ENCODE results near the gene HIPK4. TPM values are rescaled to one million over a fixed set of nuclear protein-coding genes. Genes with fewer than 3 reads are reported as not detected.

HIPK4 gene
- polyA plus RNA-seq, 2 of the 4 experiments (the other 2 are of a cell fraction), result 0.18 to 0.25 TPM

GRCh38 chr19:40396886-40397567 is 7.0 kb upstream of the HIPK4 start:
- H3K4me1 ChIP-seq, result no peaks in the 10 kb centered on the region
- no peak for FAIRE-seq
- no peaks in the 10 kb centered on the region for H3K9me3 ChIP-seq
- TF ChIP-seq BHLHE40 (IDR thresholded peaks at IDR 0.05; ENCODE audit: low read depth, low read length) (no peak), RARB (CRISPR knock-in tag; IDR thresholded peaks at IDR 0.05) (no peak), NPAS2 (CRISPR knock-in tag; IDR thresholded peaks at IDR 0.05; ENCODE audit: borderline replicate concordance) (no peak), CTCF (IDR thresholded peaks at IDR 0.05) (no peak), CBX2 (IDR thresholded peaks at IDR 0.05; ENCODE audit: borderline replicate concordance, low read depth) (no peak), KDM5A (IDR thresholded peaks at IDR 0.05) (no peak), NFE2L2 (conservative IDR thresholded peaks at IDR 0.05; ENCODE audit: low read length) (no peak), KDM1A (IDR thresholded peaks at IDR 0.05; ENCODE audit: low read depth) (no peak), NR3C1 (IDR thresholded peaks at IDR 0.05) (no peak), CEBPB (IDR thresholded peaks at IDR 0.05) (no peak), ZNF302 (CRISPR knock-in tag; IDR thresholded peaks at IDR 0.05) (no peak), PBX3 (IDR thresholded peaks at IDR 0.05) (no peak)
- POLR2A ChIA-PET, result interaction anchor here (0.8 to 1.4 kb wide), 2 partner anchors 29 to 36 kb away, joined by 3 read pairs; partner anchors contain the start of gene SERTAD1
- no peak overlapping the region for H3K4me3 ChIP-seq
- H3K27ac ChIP-seq, result no peak overlapping the region
- WGBS (ENCODE audit: missing lambda C conversion rate), result 66% methylated on average over 20 of the region's 20 CpGs
- CTCF ChIA-PET, result interaction anchor here (0.5 to 4.3 kb wide), 17 partner anchors 11 to 238 kb away, joined by 3 to 35 read pairs (median 4); partner anchors contain the start of genes PRX and SERTAD1
- ATAC-seq, result no peak
- H3K4me2 ChIP-seq, result no peak overlapping the region
- no peak for DNase-seq (ENCODE audit: low read depth in 1 of 2, low spot score in 1 of 2)

GRCh38 chr19:40395956-40396355 is 6.0 kb upstream of the HIPK4 start:
- no peak for DNase-seq (ENCODE audit: low read depth in 1 of 2, low spot score in 1 of 2)
- H3K4me1 ChIP-seq, result no peaks in the 10 kb centered on the region
- WGBS (ENCODE audit: missing lambda C conversion rate), result 50% methylated on average over 14 of the region's 14 CpGs
- no peak for FAIRE-seq
- no peak for ATAC-seq
- POLR2A ChIA-PET, result interaction anchor here (1.1 to 2.1 kb wide), 3 partner anchors 25 to 37 kb away, joined by 3 to 8 read pairs (median 3); partner anchors contain the start of gene SERTAD1
- no peak overlapping the region for H3K4me3 ChIP-seq
- TF ChIP-seq MYC (IDR thresholded peaks at IDR 0.05; ENCODE audit: borderline replicate concordance, low read length) (no peak), HOXA7 (CRISPR knock-in tag; IDR thresholded peaks at IDR 0.05) (no peak), HDAC2 (IDR thresholded peaks at IDR 0.05) (no peak), HES2 (IDR thresholded peaks at IDR 0.05) (no peak), BHLHE40 (IDR thresholded peaks at IDR 0.05; ENCODE audit: low read depth, low read length) (no peak), RAD21 (conservative IDR thresholded peaks at IDR 0.05 in 1 of 2, IDR thresholded peaks at IDR 0.05 in 1 of 2) (no peak), CBX8 (IDR thresholded peaks at IDR 0.05) (no peak), CHD2 (IDR thresholded peaks at IDR 0.05; ENCODE audit: low read length, partially characterized antibody) (no peak), POLR2A (IDR thresholded peaks at IDR 0.05; ENCODE audit: low read length) (no peak), RCOR1 (IDR thresholded peaks at IDR 0.05; ENCODE audit: low read depth, low read length) (no peak), RARB (CRISPR knock-in tag; IDR thresholded peaks at IDR 0.05) (no peak), TP53 (CRISPR knock-in tag; IDR thresholded peaks at IDR 0.05) (no peak), RNF2 (IDR thresholded peaks at IDR 0.05; ENCODE audit: borderline replicate concordance, low read depth) (no peak), TFCP2L1 (CRISPR knock-in tag; IDR thresholded peaks at IDR 0.05) (no peak), HOXB13 (CRISPR knock-in tag; IDR thresholded peaks at IDR 0.05; ENCODE audit: low read depth) (no peak), POLR2AphosphoS2 (conservative IDR thresholded peaks at IDR 0.05; ENCODE audit: low read length) (no peak), MAFK (IDR thresholded peaks at IDR 0.05; ENCODE audit: partially characterized antibody) (no peak), CEBPB (IDR thresholded peaks at IDR 0.05) (no peak), JUN (IDR thresholded peaks at IDR 0.05) (no peak), NR3C1 (IDR thresholded peaks at IDR 0.05) (no peak)
- H3K4me2 ChIP-seq, result peak overlapping the region; percentile 13; the same call in 1 of the 3 replicates
- no peak overlapping the region for H3K27ac ChIP-seq
- CTCF ChIA-PET, result interaction anchor here (0.6 to 4.3 kb wide), 21 partner anchors 8 to 238 kb away, joined by 3 to 35 read pairs (median 3); partner anchors contain the start of gene SERTAD1
- H3K9me3 ChIP-seq, result no peaks in the 10 kb centered on the region
